NT2/D1 (cell line): ENCODE measurements around the gene RFC4.

ENCODE experiments used
- DNase-seq: peaks from one replicate; pipeline ENCODE4 v3.0.0-alpha.2; 2011; ENCODE audit warnings: low read depth, low spot score
- H3K27me3 ChIP-seq: 2 replicates; pipeline ENCODE4 v1.6.0; 2011; ENCODE audit warnings: mild to moderate bottlenecking; ENCODE audit not compliant: insufficient read length, insufficient read depth
- H3K36me3 ChIP-seq: 2 replicates; pipeline ENCODE4 v1.6.1; 2011; ENCODE audit warnings: mild to moderate bottlenecking, low read length, mixed read lengths; ENCODE audit not compliant: insufficient read depth, insufficient read length
- H3K4me1 ChIP-seq: 2 replicates; pipeline ENCODE4 v1.5.1; 2011; ENCODE audit not compliant: insufficient read depth, insufficient read length
- H3K4me3 ChIP-seq: 2 replicates; pipeline ENCODE4 v1.5.1; 2011; ENCODE audit warnings: low read depth; ENCODE audit not compliant: insufficient read length
- H3K9ac ChIP-seq: 2 replicates; pipeline ENCODE4 v1.6.0; 2011; ENCODE audit warnings: low read depth; ENCODE audit not compliant: insufficient read length
- H3K9me3 ChIP-seq: 2 replicates; pipeline ENCODE4 v1.5.1; 2011; ENCODE audit warnings: mild to moderate bottlenecking, low read length; ENCODE audit not compliant: insufficient read depth
- SUZ12 ChIP-seq: IDR thresholded peaks from 2 replicates; pipeline ENCODE4 v1.6.1; 2011; ENCODE audit not compliant: insufficient read length, insufficient read depth; ENCODE audit errors: extremely low read depth
- YY1 ChIP-seq: IDR thresholded peaks from 2 replicates; pipeline ENCODE4 v1.6.1; 2011; ENCODE audit not compliant: insufficient read length, insufficient read depth
- ZNF274 ChIP-seq: IDR thresholded peaks from 2 replicates; pipeline ENCODE4 v1.6.1; 2011; ENCODE audit warnings: mild to moderate bottlenecking, low read depth, low read length

RFC4 gene

GRCh38 chr3:186789554-186790260, 16.6 kb downstream of the RFC4 start:
- no peak overlapping the region for H3K4me3 ChIP-seq
- no peaks in the 10 kb centered on the region for H3K9me3 ChIP-seq
- DNase-seq, result no peak
- peaks cover 93% of the 10 kb centered on the region for H3K36me3 ChIP-seq
- no peak overlapping the region for H3K9ac ChIP-seq
- H3K27me3 ChIP-seq, result no peaks in the 10 kb centered on the region
- H3K4me1 ChIP-seq, result no peaks in the 10 kb centered on the region
- no peak for TF ChIP-seq YY1
- no peak for TF ChIP-seq SUZ12
- no peak for TF ChIP-seq ZNF274

GRCh38 chr3:186788482-186789370, 17.6 kb downstream of the RFC4 start:
- no peak for DNase-seq
- no peaks in the 10 kb centered on the region for H3K27me3 ChIP-seq
- no peaks in the 10 kb centered on the region for H3K4me1 ChIP-seq
- no peak overlapping the region for H3K4me3 ChIP-seq
- no peak overlapping the region for H3K9ac ChIP-seq
- TF ChIP-seq YY1 (no peak), SUZ12 (no peak), ZNF274 (no peak)
- peaks cover 94% of the 10 kb centered on the region for H3K36me3 ChIP-seq
- H3K9me3 ChIP-seq, result no peaks in the 10 kb centered on the region

GRCh38 chr3:186787642-186788481, 18.4 kb downstream of the RFC4 start:
- no peaks in the 10 kb centered on the region for H3K4me1 ChIP-seq
- H3K9ac ChIP-seq, result no peak overlapping the region
- TF ChIP-seq SUZ12 (no peak), ZNF274 (no peak), YY1 (no peak)
- H3K36me3 ChIP-seq, result peaks cover 89% of the 10 kb centered on the region
- no peaks in the 10 kb centered on the region for H3K27me3 ChIP-seq
- DNase-seq, result no peak
- H3K9me3 ChIP-seq, result no peaks in the 10 kb centered on the region
- no peak overlapping the region for H3K4me3 ChIP-seq

GRCh38 chr3:186786922-186787321, 19.4 kb downstream of the RFC4 start:
- Histone ChIP-seq H3K9ac (peak overlapping the region; percentile 100), H3K27me3 (no peaks in the 10 kb centered on the region), H3K4me1 (no peaks in the 10 kb centered on the region), H3K4me3 (peak overlapping the region; percentile 99), H3K9me3 (no peaks in the 10 kb centered on the region), H3K36me3 (peaks cover 80% of the 10 kb centered on the region)
- no peak for TF ChIP-seq ZNF274
- TF ChIP-seq SUZ12, result no peak
- TF ChIP-seq YY1, result no peak
- no peak for DNase-seq

- peak overlapping the region; percentile 100 for H3K9ac ChIP-seq
- H3K4me3 ChIP-seq, result peak overlapping the region; percentile 99
- H3K36me3 ChIP-seq, result peaks cover 66% of the 10 kb centered on the region
- no peak for DNase-seq
- no peaks in the 10 kb centered on the region for H3K9me3 ChIP-seq
- H3K27me3 ChIP-seq, result no peaks in the 10 kb centered on the region
- no peak for TF ChIP-seq SUZ12
- TF ChIP-seq YY1, result no peak
- TF ChIP-seq ZNF274, result no peak
- H3K4me1 ChIP-seq, result no peaks in the 10 kb centered on the region
Observed at GRCh38 chr3:186785495-186786018, 20.7 kb downstream of the RFC4 start.

GRCh38 chr3:186784820-186785494, 21.3 kb downstream of the RFC4 start:
- TF ChIP-seq YY1, result no peak
- no peak for TF ChIP-seq ZNF274
- TF ChIP-seq SUZ12, result no peak
- Histone ChIP-seq H3K36me3 (peaks cover 63% of the 10 kb centered on the region), H3K4me1 (no peaks in the 10 kb centered on the region), H3K9ac (peak overlapping the region; percentile 100), H3K9me3 (no peaks in the 10 kb centered on the region), H3K4me3 (peak overlapping the region; percentile 99), H3K27me3 (no peaks in the 10 kb centered on the region)
- no peak for DNase-seq
